Measurements from ENCODE around the gene CPLX4. TPM values are rescaled to one million over a fixed set of nuclear protein-coding genes. Genes with fewer than 3 reads are reported as not detected.
"Not testable (repeated sequence)": the region's sequence is repeated elsewhere in the genome, so short reads cannot be mapped to it uniquely, and the experiment has no call there.

Gene CPLX4
- polyA plus RNA-seq, 2 donors: not detected

- not testable (repeated sequence) for H3K27ac ChIP-seq (ENCODE audit: low read depth in 2 of 2, low read length in 1 of 2); H3K36me3 ChIP-seq (ENCODE audit: control insufficient read depth in 2 of 2, insufficient read depth in 2 of 2, low read length in 1 of 2); H3K4me3 ChIP-seq (ENCODE audit: low read depth in 1 of 2, low read length in 2 of 2); H3K9me3 ChIP-seq (ENCODE audit: control insufficient read depth in 2 of 2, insufficient read depth in 1 of 2, low read depth in 1 of 2, low read length in 1 of 2); H3K4me1 ChIP-seq (ENCODE audit: control insufficient read depth in 2 of 2, insufficient read depth in 2 of 2, low read length in 1 of 2)
- 56 to 84% methylated on average over 3 of the region's 3 CpGs for WGBS, 2 donors
- H3K27me3 ChIP-seq (ENCODE audit: control insufficient read depth in 1 of 2, insufficient read depth in 2 of 2, low read length in 2 of 2): peaks cover 0 to 17% of the 10 kb centered on the region in 2 donors
Observed at GRCh38 chr18:59261842-59262241, 56.6 kb downstream of the CPLX4 start.

GRCh38 chr18:59255491-59255890, 63.0 kb downstream of the CPLX4 start:
- H3K4me1 ChIP-seq (ENCODE audit: control insufficient read depth in 2 of 2, insufficient read depth in 2 of 2, low read length in 1 of 2); H3K9me3 ChIP-seq (ENCODE audit: control insufficient read depth in 2 of 2, insufficient read depth in 1 of 2, low read depth in 1 of 2, low read length in 1 of 2); H3K4me3 ChIP-seq (ENCODE audit: low read depth in 1 of 2, low read length in 2 of 2); H3K27ac ChIP-seq (ENCODE audit: low read depth in 2 of 2, low read length in 1 of 2); H3K36me3 ChIP-seq (ENCODE audit: control insufficient read depth in 2 of 2, insufficient read depth in 2 of 2, low read length in 1 of 2); H3K27me3 ChIP-seq (ENCODE audit: control insufficient read depth in 1 of 2, insufficient read depth in 2 of 2, low read length in 2 of 2): not testable (repeated sequence)
- WGBS, 2 donors: 83 to 94% methylated on average over 30 of the region's 30 CpGs

GRCh38 chr18:59249199-59249774, 69.2 kb downstream of the CPLX4 start:
- no peaks in the 10 kb centered on the region for H3K36me3 ChIP-seq (ENCODE audit: control insufficient read depth in 2 of 2, insufficient read depth in 2 of 2, low read length in 1 of 2)
- H3K27me3 ChIP-seq (ENCODE audit: control insufficient read depth in 1 of 2, insufficient read depth in 2 of 2, low read length in 2 of 2): peaks cover 0 to 3% of the 10 kb centered on the region in 2 donors
- no peak overlapping the region for H3K27ac ChIP-seq (ENCODE audit: low read depth in 2 of 2, low read length in 1 of 2)
- H3K4me1 ChIP-seq (ENCODE audit: control insufficient read depth in 2 of 2, insufficient read depth in 2 of 2, low read length in 1 of 2): no peaks in the 10 kb centered on the region
- H3K4me3 ChIP-seq (ENCODE audit: low read depth in 1 of 2, low read length in 2 of 2): no peak overlapping the region
- 22 to 24% methylated on average over 5 of the region's 5 CpGs for WGBS, 2 donors
- H3K9me3 ChIP-seq (ENCODE audit: control insufficient read depth in 2 of 2, insufficient read depth in 1 of 2, low read depth in 1 of 2, low read length in 1 of 2): no peaks in the 10 kb centered on the region

GRCh38 chr18:59246796-59247195, 71.7 kb downstream of the CPLX4 start:
- WGBS, 2 donors: 44% methylated on average over 4 of the region's 4 CpGs
- Histone ChIP-seq H3K27me3 (ENCODE audit: control insufficient read depth in 1 of 2, insufficient read depth in 2 of 2, low read length in 2 of 2) (peaks cover 0 to 3% of the 10 kb centered on the region in 2 donors), H3K9me3 (ENCODE audit: control insufficient read depth in 2 of 2, insufficient read depth in 1 of 2, low read depth in 1 of 2, low read length in 1 of 2) (no peaks in the 10 kb centered on the region), H3K36me3 (ENCODE audit: control insufficient read depth in 2 of 2, insufficient read depth in 2 of 2, low read length in 1 of 2) (no peaks in the 10 kb centered on the region), H3K4me3 (ENCODE audit: low read depth in 1 of 2, low read length in 2 of 2) (no peak overlapping the region), H3K27ac (ENCODE audit: low read depth in 2 of 2, low read length in 1 of 2) (no peak overlapping the region), H3K4me1 (ENCODE audit: control insufficient read depth in 2 of 2, insufficient read depth in 2 of 2, low read length in 1 of 2) (no peaks in the 10 kb centered on the region)

Other genes with a start within 250 kb of the CPLX4 start
- gene SEC11C, start 178.8 kb downstream of the CPLX4 start, polyA plus RNA-seq: 10 to 100 TPM; 24.0 to 48.4 TPM
- not detected for gene GRP, start 98.5 kb downstream of the CPLX4 start, polyA plus RNA-seq
- under 1 TPM; 0.01 to 0.14 TPM for gene RAX, start 45.2 kb downstream of the CPLX4 start, polyA plus RNA-seq
- 10 to 100 TPM; 12.0 to 18.3 TPM for gene LMAN1, start 40.6 kb upstream of the CPLX4 start, polyA plus RNA-seq